Measurements from ENCODE around the gene RNF11.

RNF11 gene

GRCh38 chr1:51299185-51299885 is 63.3 kb downstream of the RNF11 start:
- Histone ChIP-seq H3K36me3 (ENCODE audit: insufficient read depth, low read length) (no peaks in the 10 kb centered on the region), H3K27ac (no peak overlapping the region), H3K4me3 (no peak overlapping the region), H3K9ac (ENCODE audit: insufficient read length) (no peak overlapping the region), H3K9me3 (ENCODE audit: low read depth, low read length) (no peaks in the 10 kb centered on the region)
- no peak for DNase-seq (ENCODE audit: low read depth, low spot score)
- TF ChIP-seq POLR2AphosphoS5 (IDR thresholded peaks at IDR 0.05; ENCODE audit: borderline replicate concordance, low read depth, low read length) = no peak
- no peak for TF ChIP-seq EZH2 (IDR thresholded peaks at IDR 0.05)
- no peak for TF ChIP-seq FOXP2 (optimal IDR thresholded peaks at IDR 0.05; ENCODE audit: control extremely low read depth, extremely low read length, insufficient read depth)

DNA sequence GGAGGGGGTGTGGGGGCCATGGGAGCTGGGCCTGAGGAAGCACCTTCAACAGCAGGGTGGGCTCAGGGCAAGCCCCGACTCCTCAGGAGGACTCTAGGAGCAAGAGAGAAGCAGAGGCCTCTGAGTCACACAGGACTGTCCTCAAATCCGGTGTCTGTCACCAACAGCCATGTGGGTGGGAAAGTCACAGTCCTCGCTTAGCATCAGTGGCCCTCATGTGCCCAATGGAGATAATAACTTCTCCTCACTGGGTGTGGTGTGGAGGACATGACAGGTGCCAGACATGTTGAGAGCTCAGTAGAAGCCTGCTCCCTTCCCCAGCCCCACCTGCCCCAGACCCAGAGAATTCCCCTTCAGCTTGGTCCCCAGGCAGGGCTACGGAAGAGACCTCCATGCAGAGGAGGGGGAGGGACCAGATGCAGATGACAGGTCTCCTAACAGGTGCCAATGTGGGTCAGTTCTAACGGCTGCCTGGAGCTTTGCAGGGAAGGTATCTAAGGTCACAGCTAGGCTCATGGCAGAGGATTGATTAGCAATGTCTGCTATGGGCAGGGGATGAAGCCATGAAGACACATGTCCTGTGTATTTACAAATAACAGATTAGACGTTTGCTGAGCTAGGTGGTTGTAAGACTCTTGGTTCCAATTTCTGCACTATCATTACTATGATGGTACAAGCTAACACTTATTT is 64.1 kb downstream of the RNF11 start:
- Histone ChIP-seq H3K9me3 (ENCODE audit: low read depth, low read length) (no peaks in the 10 kb centered on the region), H3K9ac (ENCODE audit: insufficient read length) (no peak overlapping the region), H3K27ac (no peak overlapping the region), H3K36me3 (ENCODE audit: insufficient read depth, low read length) (no peaks in the 10 kb centered on the region), H3K4me3 (no peak overlapping the region)
- TF ChIP-seq FOXP2 (optimal IDR thresholded peaks at IDR 0.05; ENCODE audit: control extremely low read depth, extremely low read length, insufficient read depth) = no peak
- no peak for TF ChIP-seq POLR2AphosphoS5 (IDR thresholded peaks at IDR 0.05; ENCODE audit: borderline replicate concordance, low read depth, low read length)
- no peak for TF ChIP-seq EZH2 (IDR thresholded peaks at IDR 0.05)
- DNase-seq (ENCODE audit: low read depth, low spot score) = no peak

GRCh38 chr1:51301152-51301843 is 65.2 kb downstream of the RNF11 start:
- Histone ChIP-seq H3K9me3 (ENCODE audit: low read depth, low read length) (no peaks in the 10 kb centered on the region), H3K36me3 (ENCODE audit: insufficient read depth, low read length) (no peaks in the 10 kb centered on the region), H3K27ac (no peak overlapping the region), H3K4me3 (no peak overlapping the region), H3K9ac (ENCODE audit: insufficient read length) (no peak overlapping the region)
- DNase-seq (ENCODE audit: low read depth, low spot score) = no peak
- no peak for TF ChIP-seq EZH2 (IDR thresholded peaks at IDR 0.05)
- TF ChIP-seq FOXP2 (optimal IDR thresholded peaks at IDR 0.05; ENCODE audit: control extremely low read depth, extremely low read length, insufficient read depth) = no peak
- TF ChIP-seq POLR2AphosphoS5 (IDR thresholded peaks at IDR 0.05; ENCODE audit: borderline replicate concordance, low read depth, low read length) = no peak

- Histone ChIP-seq H3K36me3 (ENCODE audit: insufficient read depth, low read length) (no peaks in the 10 kb centered on the region), H3K27ac (no peak overlapping the region), H3K9ac (ENCODE audit: insufficient read length) (no peak overlapping the region), H3K4me3 (no peak overlapping the region), H3K9me3 (ENCODE audit: low read depth, low read length) (no peaks in the 10 kb centered on the region)
- TF ChIP-seq FOXP2 (optimal IDR thresholded peaks at IDR 0.05; ENCODE audit: control extremely low read depth, extremely low read length, insufficient read depth) (no peak), POLR2AphosphoS5 (IDR thresholded peaks at IDR 0.05; ENCODE audit: borderline replicate concordance, low read depth, low read length) (no peak)
- DNase-seq (ENCODE audit: low read depth, low spot score) = no peak
Measured at GRCh38 chr1:51301844-51302162, 65.7 kb downstream of the RNF11 start.

- Histone ChIP-seq H3K4me3 (no peak overlapping the region), H3K36me3 (ENCODE audit: insufficient read depth, low read length) (no peaks in the 10 kb centered on the region), H3K9ac (ENCODE audit: insufficient read length) (no peak overlapping the region), H3K27ac (no peak overlapping the region), H3K9me3 (ENCODE audit: low read depth, low read length) (no peaks in the 10 kb centered on the region)
- TF ChIP-seq EZH2 (IDR thresholded peaks at IDR 0.05) (no peak), FOXP2 (optimal IDR thresholded peaks at IDR 0.05; ENCODE audit: control extremely low read depth, extremely low read length, insufficient read depth) (no peak), POLR2AphosphoS5 (IDR thresholded peaks at IDR 0.05; ENCODE audit: borderline replicate concordance, low read depth, low read length) (no peak)
- no peak for DNase-seq (ENCODE audit: low read depth, low spot score)
Measured at GRCh38 chr1:51302270-51302669, 66.2 kb downstream of the RNF11 start.

- DNase-seq (ENCODE audit: low read depth, low spot score) = no peak
- TF ChIP-seq EZH2 (IDR thresholded peaks at IDR 0.05) (no peak), POLR2AphosphoS5 (IDR thresholded peaks at IDR 0.05; ENCODE audit: borderline replicate concordance, low read depth, low read length) (no peak), FOXP2 (optimal IDR thresholded peaks at IDR 0.05; ENCODE audit: control extremely low read depth, extremely low read length, insufficient read depth) (no peak)
- Histone ChIP-seq H3K9me3 (ENCODE audit: low read depth, low read length) (no peaks in the 10 kb centered on the region), H3K36me3 (ENCODE audit: insufficient read depth, low read length) (no peaks in the 10 kb centered on the region), H3K4me3 (no peak overlapping the region), H3K27ac (no peak overlapping the region), H3K9ac (ENCODE audit: insufficient read length) (no peak overlapping the region)
Measured at GRCh38 chr1:51302746-51303145, 66.7 kb downstream of the RNF11 start.

DNA sequence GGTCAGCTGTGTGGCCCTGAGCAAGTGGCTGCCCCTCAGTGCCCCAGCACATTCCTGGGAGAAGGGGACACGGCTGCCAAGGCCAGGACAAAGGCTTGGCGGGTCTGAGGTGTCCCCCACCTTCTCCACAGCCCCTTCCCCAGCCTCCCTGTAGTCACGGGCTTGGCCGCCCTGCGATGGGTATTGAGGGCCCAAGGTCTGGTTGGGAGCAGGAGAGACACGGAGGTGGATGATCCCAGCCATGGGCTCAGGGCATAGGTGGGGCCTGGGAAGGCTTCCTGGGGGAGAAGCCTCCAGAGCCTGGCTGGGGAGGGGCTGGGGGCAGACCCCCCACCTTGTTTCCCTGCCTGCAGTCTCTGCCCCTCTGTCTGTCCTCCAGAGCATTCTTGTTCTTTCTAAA is 67.2 kb downstream of the RNF11 start:
- Histone ChIP-seq H3K9me3 (ENCODE audit: low read depth, low read length) (no peaks in the 10 kb centered on the region), H3K27ac (no peak overlapping the region), H3K9ac (ENCODE audit: insufficient read length) (no peak overlapping the region), H3K4me3 (no peak overlapping the region), H3K36me3 (ENCODE audit: insufficient read depth, low read length) (no peaks in the 10 kb centered on the region)
- TF ChIP-seq EZH2 (IDR thresholded peaks at IDR 0.05) (no peak), FOXP2 (optimal IDR thresholded peaks at IDR 0.05; ENCODE audit: control extremely low read depth, extremely low read length, insufficient read depth) (no peak), POLR2AphosphoS5 (IDR thresholded peaks at IDR 0.05; ENCODE audit: borderline replicate concordance, low read depth, low read length) (no peak)
- DNase-seq (ENCODE audit: low read depth, low spot score) = no peak

DNA sequence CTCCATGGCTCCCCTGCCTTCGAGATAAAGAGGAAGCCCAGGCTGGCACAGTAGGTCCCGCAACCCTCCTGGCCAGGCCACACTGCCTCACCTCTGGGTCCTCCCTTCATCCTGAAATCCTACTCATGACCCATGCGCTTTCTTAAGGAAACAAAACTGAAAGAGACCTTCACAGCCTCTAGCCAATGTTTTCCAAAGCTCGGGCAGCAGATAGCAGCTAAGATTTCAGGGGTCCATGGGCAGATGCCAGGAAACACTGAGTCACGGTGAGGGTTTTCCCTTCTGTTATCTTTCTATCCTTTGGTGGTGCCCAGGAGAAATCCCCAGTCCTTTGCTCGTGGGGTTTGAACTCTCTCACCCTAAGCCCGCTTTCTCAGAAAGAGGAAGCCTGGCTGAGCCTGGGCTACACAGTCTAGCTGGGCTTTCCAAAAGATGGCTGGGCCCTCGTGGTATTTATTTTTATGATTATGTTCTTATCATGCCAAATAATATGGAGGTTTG is 67.7 kb downstream of the RNF11 start:
- Histone ChIP-seq H3K36me3 (ENCODE audit: insufficient read depth, low read length) (no peaks in the 10 kb centered on the region), H3K4me3 (no peak overlapping the region), H3K27ac (no peak overlapping the region), H3K9ac (ENCODE audit: insufficient read length) (no peak overlapping the region), H3K9me3 (ENCODE audit: low read depth, low read length) (no peaks in the 10 kb centered on the region)
- no peak for DNase-seq (ENCODE audit: low read depth, low spot score)
- no peak for TF ChIP-seq POLR2AphosphoS5 (IDR thresholded peaks at IDR 0.05; ENCODE audit: borderline replicate concordance, low read depth, low read length)

All from SK-N-MC (cell line).